ENCODE results near the gene SGTA. TPM values are rescaled to one million over a fixed set of nuclear protein-coding genes. Genes with fewer than 3 reads are reported as not detected.
"Not testable (repeated sequence)": the region's sequence is repeated elsewhere in the genome, so short reads cannot be mapped to it uniquely, and the experiment has no call there.

The SGTA gene
- total RNA-seq, 2 donors from 2014 or later: 39.5 to 77.0 TPM

GRCh38 chr19:2716722-2717637, 66.1 kb downstream of the SGTA start:
- Mint-ChIP-seq H3K27ac (no peak overlapping the region), H3K36me3 (ENCODE audit: low read depth) (no peaks in the 10 kb centered on the region), H3K4me1 (no peaks in the 10 kb centered on the region), H3K9me3 (peaks cover 10% of the 10 kb centered on the region), H3K27me3 (peaks cover 10% of the 10 kb centered on the region), H3K4me3 (no peak overlapping the region)
- ATAC-seq (replicated peaks): no peak

- peaks cover 10% of the 10 kb centered on the region for H3K9me3 Mint-ChIP-seq
- H3K4me1 Mint-ChIP-seq: no peaks in the 10 kb centered on the region
- H3K36me3 Mint-ChIP-seq (ENCODE audit: low read depth): no peaks in the 10 kb centered on the region
- H3K4me3 Mint-ChIP-seq: no peak overlapping the region
- H3K27me3 Mint-ChIP-seq: peaks cover 10% of the 10 kb centered on the region
- no peak for ATAC-seq (replicated peaks)
- H3K27ac Mint-ChIP-seq: no peak overlapping the region
These were observed 66.8 kb downstream of the SGTA start for GRCh38 chr19:2716275-2716650.

- Mint-ChIP-seq H3K27ac (no peak overlapping the region), H3K9me3 (peaks cover 10% of the 10 kb centered on the region)
These were observed 67.4 kb downstream of the SGTA start for GRCh38 chr19:2715470-2716274.

GRCh38 chr19:2714531-2715269, 68.4 kb downstream of the SGTA start:
- peaks cover 10% of the 10 kb centered on the region for H3K9me3 Mint-ChIP-seq
- ATAC-seq (replicated peaks): no peak
- no peaks in the 10 kb centered on the region for H3K36me3 Mint-ChIP-seq (ENCODE audit: low read depth)
- H3K27me3 Mint-ChIP-seq: peaks cover 7% of the 10 kb centered on the region
- no peak overlapping the region for H3K27ac Mint-ChIP-seq
- no peaks in the 10 kb centered on the region for H3K4me1 Mint-ChIP-seq
- no peak overlapping the region for H3K4me3 Mint-ChIP-seq

More at GRCh38 chr19:2715470-2716274, 67.4 kb downstream of the SGTA start:
- Mint-ChIP-seq H3K36me3 (ENCODE audit: low read depth) (no peaks in the 10 kb centered on the region), H3K27me3 (peaks cover 10% of the 10 kb centered on the region), H3K4me3 (no peak overlapping the region), H3K4me1 (no peaks in the 10 kb centered on the region)
- no peak for ATAC-seq (replicated peaks)

- H3K27ac Mint-ChIP-seq; H3K36me3 Mint-ChIP-seq (ENCODE audit: low read depth); H3K4me3 Mint-ChIP-seq; H3K9me3 Mint-ChIP-seq; H3K27me3 Mint-ChIP-seq; H3K4me1 Mint-ChIP-seq; ATAC-seq (replicated peaks): not testable (repeated sequence)
These were observed 69.0 kb downstream of the SGTA start for GRCh38 chr19:2714102-2714501.

GRCh38 chr19:2713170-2713569, 69.9 kb downstream of the SGTA start:
- not testable (repeated sequence) for H3K27me3 Mint-ChIP-seq; H3K27ac Mint-ChIP-seq; H3K4me3 Mint-ChIP-seq; ATAC-seq (replicated peaks); H3K9me3 Mint-ChIP-seq; H3K4me1 Mint-ChIP-seq; H3K36me3 Mint-ChIP-seq (ENCODE audit: low read depth)

GRCh38 chr19:2711875-2712205, 71.2 kb downstream of the SGTA start:
- Mint-ChIP-seq H3K4me3 (no peak overlapping the region), H3K4me1 (no peaks in the 10 kb centered on the region), H3K36me3 (ENCODE audit: low read depth) (no peaks in the 10 kb centered on the region), H3K27ac (no peak overlapping the region), H3K27me3 (peaks cover 3% of the 10 kb centered on the region), H3K9me3 (peaks cover 10% of the 10 kb centered on the region)
- ATAC-seq (replicated peaks): no peak

GRCh38 chr19:2711172-2711874, 71.8 kb downstream of the SGTA start:
- Mint-ChIP-seq H3K27me3 (peaks cover 3% of the 10 kb centered on the region), H3K27ac (no peak overlapping the region), H3K4me3 (no peak overlapping the region), H3K4me1 (no peaks in the 10 kb centered on the region), H3K9me3 (peaks cover 10% of the 10 kb centered on the region), H3K36me3 (ENCODE audit: low read depth) (no peaks in the 10 kb centered on the region)
- ATAC-seq (replicated peaks): no peak

GRCh38 chr19:2706251-2706650, 76.8 kb downstream of the SGTA start:
- no peak for ATAC-seq (replicated peaks)
- H3K4me1 Mint-ChIP-seq: peaks cover 5% of the 10 kb centered on the region
- H3K27ac Mint-ChIP-seq: no peak overlapping the region
- no peaks in the 10 kb centered on the region for H3K36me3 Mint-ChIP-seq (ENCODE audit: low read depth)
- no peaks in the 10 kb centered on the region for H3K9me3 Mint-ChIP-seq
- H3K4me3 Mint-ChIP-seq: no peak overlapping the region
- H3K27me3 Mint-ChIP-seq: no peaks in the 10 kb centered on the region

Other genes starting within 250 kb of the SGTA start
- under 1 TPM in 1 of 2 donors, not detected in 1; 0.29 TPM for gene GNG7, start 80.6 kb downstream of the SGTA start, total RNA-seq
- gene DIRAS1, start 61.9 kb downstream of the SGTA start, total RNA-seq: under 1 TPM in 1 of 2 donors, not detected in 1; 0.61 TPM
- 10 to 100 TPM; 13.4 to 47.8 TPM for gene SLC39A3, start 43.3 kb downstream of the SGTA start, total RNA-seq
- 100 to 1,000 TPM in 1 of 2 donors, 10 to 100 TPM in 1; 70.4 to 156 TPM for gene THOP1, start 2.2 kb upstream of the SGTA start, total RNA-seq
- gene ZNF554, start 36.6 kb upstream of the SGTA start, total RNA-seq: 1 to 10 TPM in 1 of 2 donors, under 1 TPM in 1; 0.65 to 1.7 TPM
- gene ZNF555, start 58.2 kb upstream of the SGTA start, total RNA-seq: 1 to 10 TPM; 1.3 to 4.5 TPM
- gene ZNF556, start 84.1 kb upstream of the SGTA start, total RNA-seq: under 1 TPM in 1 of 2 donors, not detected in 1; 0.95 TPM
- gene ZNF57, start 117.7 kb upstream of the SGTA start, total RNA-seq: 1 to 10 TPM; 4.7 to 6.1 TPM
- 1 to 10 TPM; 4.7 to 4.9 TPM for gene ZNF77, start 161.7 kb upstream of the SGTA start, total RNA-seq
- 1 to 10 TPM; 4.1 to 4.2 TPM for gene TLE6, start 194.3 kb upstream of the SGTA start, total RNA-seq
- 1 to 10 TPM; 2.5 to 3.5 TPM for gene TLE2, start 246.0 kb upstream of the SGTA start, total RNA-seq

All from activated T-helper 17 cell treated with anti-CD3 and anti-CD28 coated beads, Interleukin-2, amount 50 U/mL, for 72 hours (primary cell).